BE2C (cell line): ENCODE results near the gene CCDC57.

Experiments used
- DNase-seq: peaks from one replicate; pipeline ENCODE4 v3.0.0-alpha.2; 2020
- H3K27me3 ChIP-seq: fragments of 250-450 bp; sonication (Bioruptor Pico); 2 replicates; pipeline ENCODE4 v1.5.1; 2020; ENCODE audit warnings: mild to moderate bottlenecking
- H3K36me3 ChIP-seq: fragments of 250-450 bp; sonication (Bioruptor Pico); 2 replicates; pipeline ENCODE4 v1.5.1; 2020; ENCODE audit warnings: mild to moderate bottlenecking
- H3K4me1 ChIP-seq: fragments of 250-450 bp; sonication (Bioruptor Pico); 2 replicates; pipeline ENCODE4 v1.5.1; 2020
- H3K4me3 ChIP-seq: 2 replicates; pipeline ENCODE4 v1.5.1; 2011; ENCODE audit warnings: low read depth, low read length
- H3K9me3 ChIP-seq: fragments of 250-450 bp; sonication (Bioruptor Pico); 2 replicates; pipeline ENCODE4 v1.5.1; 2020
- CTCF ChIP-seq: IDR thresholded peaks from 2 replicates; pipeline ENCODE4 v1.5.1; 2012; ENCODE audit warnings: mild to moderate bottlenecking, low read depth, low read length

CCDC57 gene

GRCh38 chr17:82231562-82232321 is 19.1 kb upstream of the CCDC57 start:
- no peak for TF ChIP-seq CTCF
- H3K4me3 ChIP-seq = no peak overlapping the region
- no peaks in the 10 kb centered on the region; the same call in 1 of the 2 replicates for H3K36me3 ChIP-seq
- no peaks in the 10 kb centered on the region for H3K9me3 ChIP-seq
- peaks cover 12% of the 10 kb centered on the region for H3K27me3 ChIP-seq
- peaks cover 17% of the 10 kb centered on the region for H3K4me1 ChIP-seq
- peak; percentile 30 for DNase-seq

- no peak for TF ChIP-seq CTCF
- no peak overlapping the region for H3K4me3 ChIP-seq
- H3K4me1 ChIP-seq = peaks cover 13% of the 10 kb centered on the region
- no peaks in the 10 kb centered on the region for H3K9me3 ChIP-seq
- no peak for DNase-seq
- peaks cover 12% of the 10 kb centered on the region for H3K27me3 ChIP-seq
- H3K36me3 ChIP-seq = no peaks in the 10 kb centered on the region
Measured at GRCh38 chr17:82231312-82231561, 18.6 kb upstream of the CCDC57 start.

- peaks cover 8% of the 10 kb centered on the region for H3K4me1 ChIP-seq
- peak; percentile 18 for DNase-seq
Measured at GRCh38 chr17:82230609-82231311, 18.1 kb upstream of the CCDC57 start.

GRCh38 chr17:82229698-82230608 is 17.3 kb upstream of the CCDC57 start:
- Histone ChIP-seq H3K36me3 (no peaks in the 10 kb centered on the region), H3K4me3 (no peak overlapping the region), H3K4me1 (peaks cover 8% of the 10 kb centered on the region), H3K27me3 (peaks cover 12% of the 10 kb centered on the region), H3K9me3 (no peaks in the 10 kb centered on the region)
- DNase-seq = peak; percentile 18
- no peak for TF ChIP-seq CTCF

More at GRCh38 chr17:82230609-82231311, 18.1 kb upstream of the CCDC57 start:
- H3K4me3 ChIP-seq = no peak overlapping the region
- no peaks in the 10 kb centered on the region for H3K36me3 ChIP-seq
- H3K27me3 ChIP-seq = peaks cover 12% of the 10 kb centered on the region
- TF ChIP-seq CTCF = no peak
- H3K9me3 ChIP-seq = no peaks in the 10 kb centered on the region

- peak; percentile 55 for DNase-seq
- no peak for TF ChIP-seq CTCF
- no peaks in the 10 kb centered on the region; the same call in none of the 2 replicates for H3K4me1 ChIP-seq
Measured at GRCh38 chr17:82228842-82229697, 16.4 kb upstream of the CCDC57 start, which contains the start of gene SLC16A3. TSS of gene SLC16A3 (plus strand) at chr17:82229042. CDS start at chr17:82236009, 6,967 bp downstream.

More at GRCh38 chr17:82228842-82229697, 16.4 kb upstream of the CCDC57 start, which contains the start of gene SLC16A3:
- no peak within 1 kb of the TSS for H3K4me3 ChIP-seq
- no peaks in the 10 kb centered on the region for H3K9me3 ChIP-seq
- H3K27me3 ChIP-seq = peaks cover 12% of the 10 kb centered on the region
- H3K36me3 ChIP-seq = no peaks in the 10 kb centered on the region
